GM21390 (cell line): ENCODE measurements around the gene POLE.
A peak's percentile ranks its signal among the peaks of the same experiment; 100 is the strongest.
"Not testable (repeated sequence)": the region's sequence is repeated elsewhere in the genome, so short reads cannot be mapped to it uniquely, and the experiment has no call there.

Experiments used
- ATAC-seq: cut with Tn5 transposase; IDR thresholded peaks from one replicate; pipeline ENCODE4 v1.9.1; 2021; ENCODE audit not compliant: unreplicated experiment

The POLE gene

DNA sequence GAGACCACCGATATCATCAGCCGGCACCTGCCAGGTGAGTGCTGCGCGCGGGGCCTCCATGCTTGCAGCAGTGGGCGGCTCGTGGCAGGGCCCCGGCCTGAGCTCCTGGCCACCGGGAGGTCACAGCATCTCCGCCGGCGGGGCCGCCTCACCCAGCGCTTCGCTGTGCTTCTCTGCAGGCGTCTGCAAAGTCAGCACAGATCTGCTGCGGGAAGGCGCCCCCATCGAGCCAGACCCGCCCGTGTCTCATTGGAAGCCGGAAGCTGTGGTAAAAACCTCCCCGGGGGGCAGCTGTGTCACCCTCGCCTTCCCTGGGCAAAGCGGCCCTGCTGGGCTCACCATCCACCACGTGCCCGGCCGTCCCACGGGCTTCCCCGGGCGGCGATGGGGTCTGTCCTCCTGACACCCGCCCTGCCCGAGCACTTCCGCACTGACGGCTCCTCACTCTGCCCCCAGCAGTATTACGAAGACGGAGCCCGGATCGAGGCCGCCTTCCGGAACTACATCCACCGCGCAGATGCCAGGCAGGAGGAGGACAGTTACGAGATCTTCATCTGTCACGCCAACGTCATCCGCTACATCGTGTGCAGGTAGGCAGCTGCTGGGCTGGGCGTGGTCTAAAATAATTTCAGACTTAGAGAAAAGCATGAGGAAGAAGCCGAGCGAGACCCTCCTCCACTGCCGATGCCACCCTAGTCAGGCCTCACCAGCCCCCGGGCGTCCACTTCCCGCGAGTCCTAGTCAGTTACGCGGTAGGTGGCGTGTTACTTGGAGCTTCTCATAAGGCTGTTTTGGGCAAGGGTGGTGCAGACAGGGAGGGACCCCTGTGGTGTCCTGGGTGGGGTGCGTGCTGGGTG lies 30.6 kb upstream of the POLE start:
- no peak for ATAC-seq

DNA sequence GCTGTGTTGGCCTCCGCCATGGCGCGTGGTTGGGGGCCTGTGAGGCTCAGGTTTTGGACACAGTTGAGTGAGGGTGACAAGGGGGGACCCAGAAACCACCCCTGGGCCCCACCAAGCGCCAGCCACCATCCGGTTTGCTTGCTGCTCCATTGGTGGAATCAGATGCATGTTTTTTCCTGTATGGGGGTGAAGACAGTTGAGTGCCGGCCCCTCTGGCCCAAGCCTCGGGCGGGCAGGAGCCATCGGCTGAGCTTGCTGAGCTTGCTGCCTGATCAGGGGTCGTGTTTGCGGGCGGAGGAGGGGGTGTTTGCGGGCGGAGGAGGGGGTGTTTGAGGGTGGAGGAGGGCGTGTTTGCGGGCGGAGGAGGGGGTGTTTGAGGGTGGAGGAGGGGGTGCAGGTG lies 29.9 kb upstream of the POLE start:
- ATAC-seq = no peak

DNA sequence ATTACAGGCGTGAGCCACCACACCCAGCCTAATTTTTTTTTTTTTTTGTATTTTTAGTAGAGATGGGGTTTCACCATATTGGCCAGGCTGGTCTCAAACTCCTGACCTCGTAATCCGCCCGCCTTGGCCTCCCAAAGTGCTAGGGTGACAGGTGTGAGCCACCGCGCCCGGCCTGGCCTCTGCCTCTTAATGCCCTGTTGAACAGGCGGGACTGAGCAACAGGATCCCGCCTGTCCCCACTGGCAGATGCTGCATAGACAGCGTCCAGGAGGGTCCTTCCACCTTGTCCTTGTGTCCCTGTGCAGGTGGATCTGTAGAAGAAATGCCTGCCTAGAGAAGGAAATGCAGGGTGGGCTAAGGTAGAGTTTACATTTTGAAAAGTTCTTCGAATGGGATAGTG lies 29.2 kb upstream of the POLE start:
- ATAC-seq = no peak

DNA sequence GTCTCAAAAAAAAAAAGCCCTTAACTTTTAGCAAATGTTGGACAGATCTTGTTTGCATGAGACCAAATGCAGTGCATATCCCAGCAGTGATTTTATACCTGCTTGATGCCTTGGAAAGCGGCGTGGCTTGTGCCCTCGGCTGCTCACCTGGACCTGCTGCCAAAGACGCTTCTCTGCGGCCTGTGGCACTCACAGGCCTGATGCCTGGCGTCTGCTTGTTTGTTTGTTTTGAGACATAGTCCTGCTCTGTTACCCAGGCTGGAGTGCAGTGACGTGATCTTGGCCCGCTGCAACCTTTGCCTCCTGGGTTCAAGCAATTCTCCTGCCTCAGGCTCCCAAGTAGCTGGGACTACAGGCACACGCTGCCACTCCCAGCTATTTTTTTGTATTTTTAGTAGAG lies 28.7 kb upstream of the POLE start:
- ATAC-seq = no peak

DNA sequence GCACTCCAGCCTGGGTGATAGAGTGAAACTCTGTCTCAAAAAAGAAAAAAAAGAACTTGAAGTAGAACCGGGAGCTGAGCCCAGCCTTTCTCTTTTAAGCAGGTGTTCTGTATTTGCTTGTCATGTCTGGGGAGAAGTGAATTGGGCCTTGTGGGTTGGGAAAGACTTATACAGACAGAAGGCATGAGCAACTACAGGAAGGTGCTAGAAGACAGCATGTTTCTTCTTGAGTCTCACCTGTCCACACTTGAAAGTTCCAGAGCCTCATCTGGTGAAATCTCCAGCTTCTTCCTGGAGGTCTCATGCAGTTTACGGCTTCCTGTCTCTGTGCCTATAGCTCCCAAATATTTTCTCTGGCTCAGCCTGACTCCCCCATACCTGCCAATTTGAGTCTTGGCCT lies 26.0 kb upstream of the POLE start:
- no peak for ATAC-seq

DNA sequence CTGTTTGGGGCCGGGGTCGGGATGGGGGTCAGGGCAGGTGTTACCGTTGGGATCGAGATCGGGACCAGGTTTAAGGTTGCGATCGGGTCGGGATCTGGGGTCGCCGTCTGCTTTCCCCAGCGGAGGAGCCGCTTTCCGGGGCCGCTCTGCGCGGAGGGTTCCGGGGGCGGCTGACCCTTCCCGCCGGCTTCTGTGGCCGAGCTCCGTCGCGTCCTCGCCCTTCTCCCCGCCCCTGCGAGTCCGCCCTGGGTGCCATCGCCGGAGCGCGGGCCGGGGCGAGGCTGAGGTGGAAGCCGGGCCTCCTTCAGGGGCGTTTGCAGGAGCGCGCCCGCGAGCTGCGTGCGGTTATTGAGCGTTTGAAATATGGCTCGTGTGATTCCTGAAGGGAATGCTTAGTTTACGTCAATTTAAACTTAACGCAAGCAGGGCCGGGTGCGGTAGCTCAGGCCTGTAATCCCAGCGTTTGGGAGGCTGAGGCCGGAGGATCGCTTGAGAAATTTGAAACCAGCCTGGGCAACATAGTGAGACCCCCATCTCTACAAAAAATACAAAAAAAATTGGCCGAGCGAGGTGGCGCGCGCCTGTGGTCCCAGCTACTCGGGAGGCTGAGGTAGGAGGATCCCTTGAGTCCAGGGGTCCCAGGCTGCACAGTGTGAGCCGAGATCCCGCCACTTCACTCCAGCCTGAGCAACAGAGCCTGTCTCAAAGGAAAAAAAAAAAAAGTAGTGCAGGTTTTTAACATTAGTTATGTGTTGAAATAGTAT lies 24.1 kb upstream of the POLE start:
- peak; percentile 18 for ATAC-seq

DNA sequence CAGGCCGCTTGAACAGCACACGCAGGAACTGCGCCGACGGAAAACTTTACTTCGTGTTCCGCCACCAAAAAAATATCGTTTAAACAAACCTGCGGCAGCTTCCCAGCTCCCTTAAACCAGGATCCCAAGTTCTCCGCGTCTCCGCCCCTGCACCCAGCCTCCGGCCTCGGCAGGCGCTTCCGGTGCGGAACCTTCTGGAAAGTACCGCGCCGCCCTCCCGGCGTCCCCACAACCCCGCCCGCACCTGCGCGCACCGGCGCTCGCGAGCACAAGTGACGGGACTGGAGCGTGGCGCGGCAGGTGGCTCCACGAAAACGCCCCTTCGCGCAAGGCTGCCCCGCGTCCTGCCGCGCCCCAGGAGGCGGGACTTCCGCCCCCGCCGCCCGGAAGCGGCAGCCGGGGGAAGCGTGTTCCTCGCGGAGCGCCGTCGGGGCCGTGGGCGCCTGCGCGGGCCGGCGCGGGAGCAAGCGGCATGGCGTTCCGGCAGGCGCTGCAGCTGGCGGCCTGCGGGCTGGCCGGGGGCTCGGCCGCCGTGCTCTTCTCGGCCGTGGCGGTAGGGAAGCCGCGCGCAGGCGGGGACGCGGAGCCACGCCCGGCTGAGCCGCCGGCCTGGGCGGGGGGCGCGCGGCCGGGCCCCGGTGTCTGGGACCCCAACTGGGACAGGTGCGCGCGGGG lies 23.4 kb upstream of the POLE start, which contains the start of gene PGAM5:
Gene PGAM5 (plus strand): TSS at position 438 of the 675 bp plus-strand sequence. CDS start 35 bp downstream, at position 473.
- peak; percentile 84 for ATAC-seq

DNA sequence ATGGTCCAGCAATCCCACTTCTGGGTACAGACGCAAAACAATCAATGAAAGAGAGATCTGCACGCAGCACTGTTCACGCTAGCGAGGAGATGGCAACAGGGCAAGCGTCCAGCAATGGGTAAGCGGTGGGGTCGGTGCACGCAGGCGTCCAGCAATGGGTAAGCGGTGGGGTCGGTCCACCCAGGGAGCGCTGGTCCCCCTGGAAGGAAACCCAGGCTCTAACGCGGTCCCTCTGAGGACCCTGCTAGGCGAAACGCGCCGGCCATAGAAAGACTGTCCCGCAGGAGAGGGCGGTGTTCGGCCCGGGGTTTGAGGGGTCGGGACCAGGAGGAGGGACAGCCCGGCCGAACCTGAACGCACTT lies 22.9 kb upstream of the POLE start:
- ATAC-seq = peak; percentile 26

DNA sequence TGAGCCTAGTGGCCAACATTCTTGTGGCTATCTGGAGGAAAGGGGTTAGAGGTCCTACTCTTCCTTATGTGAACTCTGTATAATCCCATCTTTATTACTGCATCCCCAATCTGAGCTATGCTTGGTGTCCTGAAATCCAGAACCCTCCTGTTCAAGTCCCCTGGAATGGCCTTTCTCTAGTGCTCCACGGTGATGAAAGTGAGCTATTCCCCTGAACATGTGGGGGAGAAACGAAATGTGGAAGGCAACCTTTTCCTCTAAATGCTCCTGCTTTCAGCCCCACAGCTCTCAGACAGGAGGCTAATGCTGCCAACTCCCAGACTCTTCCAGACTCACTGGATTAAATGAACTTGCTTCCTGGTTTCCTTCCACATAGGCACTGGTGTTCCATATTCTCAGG lies 21.0 kb upstream of the POLE start:
- no peak for ATAC-seq

DNA sequence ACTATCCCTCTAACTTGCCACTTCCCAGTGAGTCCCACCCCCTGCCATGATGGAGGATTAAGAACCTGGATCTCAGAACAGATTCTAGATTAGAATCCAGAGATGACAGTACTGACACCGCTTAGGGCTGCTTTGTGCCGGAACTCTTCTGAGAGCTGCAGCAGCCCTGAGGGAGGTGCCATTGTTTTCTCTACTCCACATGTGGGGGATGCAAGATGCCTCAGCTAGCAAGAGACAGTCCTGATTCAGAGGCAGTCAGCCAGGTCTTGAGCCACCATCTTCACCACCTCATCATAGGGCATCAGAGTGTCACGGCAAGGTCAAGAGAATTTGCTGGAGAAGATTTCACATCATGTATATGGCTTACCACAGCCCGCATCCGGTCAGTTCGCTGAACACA lies 20.1 kb upstream of the POLE start:
- ATAC-seq = no peak

DNA sequence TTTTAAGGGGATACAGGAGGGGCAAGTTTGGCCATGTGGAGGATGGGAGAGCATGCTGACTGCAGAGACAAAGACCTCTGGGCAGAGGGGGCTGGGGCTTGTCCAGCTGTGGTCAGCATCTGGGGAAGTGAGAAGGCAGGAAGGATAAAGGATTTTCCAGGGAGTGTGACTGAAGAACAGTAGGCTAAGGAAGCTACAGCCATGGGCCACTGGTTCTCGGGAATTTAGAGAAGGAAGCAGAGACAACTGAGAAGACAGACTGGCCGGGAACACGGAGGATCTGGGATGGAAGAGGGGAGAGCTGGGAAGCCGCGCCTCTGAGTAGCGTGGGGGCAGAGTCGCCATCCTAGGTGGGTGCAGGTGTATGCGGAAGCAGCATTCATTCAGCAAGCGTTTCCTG lies 16.5 kb upstream of the POLE start:
- no peak for ATAC-seq

DNA sequence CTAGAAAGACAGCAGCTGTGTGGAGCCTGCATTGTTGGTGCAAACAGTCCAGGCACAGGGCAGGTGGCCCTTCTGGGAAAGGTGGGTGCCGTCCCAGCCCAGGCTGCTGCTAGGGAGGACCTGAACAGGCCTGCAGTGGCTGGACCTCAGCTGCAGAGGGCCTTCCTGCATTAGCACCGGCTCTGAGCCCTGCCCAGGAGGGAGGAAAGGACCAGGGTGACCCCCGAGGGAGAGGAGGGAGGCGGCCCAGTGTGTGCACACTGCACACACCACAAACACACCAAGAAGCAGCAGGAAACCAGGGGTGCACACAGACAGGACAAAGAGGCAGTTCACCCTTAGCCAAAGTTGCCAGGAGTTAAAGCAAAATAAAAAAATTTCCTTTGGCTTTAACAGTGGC lies 15.5 kb upstream of the POLE start:
- ATAC-seq = no peak

DNA sequence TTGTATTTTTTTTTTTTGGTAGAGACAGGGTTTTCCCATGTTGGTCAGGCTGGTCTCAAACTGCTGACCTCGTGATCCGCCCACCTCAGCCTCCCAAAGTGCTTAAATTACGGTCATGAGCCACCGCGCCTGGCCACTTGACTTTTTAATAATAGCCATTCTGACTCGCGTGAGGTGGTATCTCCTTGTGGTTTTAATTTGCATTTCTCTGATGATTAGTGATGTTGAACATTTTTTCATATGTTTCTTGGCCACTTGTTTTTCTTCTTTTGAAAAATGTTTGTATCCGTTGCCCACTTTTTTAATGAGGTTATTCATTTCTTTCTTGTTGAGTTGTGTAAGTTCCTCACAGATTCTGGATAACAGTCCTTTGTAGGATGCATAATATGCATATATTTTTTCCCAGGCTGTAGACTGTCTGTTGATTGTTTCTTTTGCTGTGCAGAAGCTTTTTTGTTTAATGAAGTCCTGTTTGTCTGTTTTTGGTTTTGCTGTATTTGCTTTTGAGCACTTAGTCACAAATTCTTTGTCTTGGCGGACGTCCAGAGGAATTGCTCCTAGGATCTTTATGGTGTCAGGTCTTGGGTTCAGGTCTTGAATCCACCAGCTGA lies 13.2 kb upstream of the POLE start:
- ATAC-seq = peak; percentile 58

DNA sequence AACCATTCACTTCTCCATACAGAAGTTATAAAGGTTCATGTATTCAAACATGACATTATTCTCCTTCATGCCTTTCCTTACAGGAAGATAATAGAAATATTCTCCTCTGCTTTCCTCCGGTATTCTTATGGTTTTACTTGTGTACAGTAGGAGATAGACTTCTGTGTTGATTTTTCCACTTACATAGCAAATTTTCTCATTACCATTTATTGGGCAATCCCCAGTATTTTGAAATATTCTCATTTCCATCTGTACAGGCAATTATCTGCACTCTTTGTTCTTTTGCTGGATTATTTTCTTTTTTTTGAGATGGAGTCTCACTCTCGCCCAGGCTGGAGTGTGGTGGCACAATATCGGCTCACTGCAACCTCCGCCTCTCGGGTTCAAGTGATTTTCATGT lies 11.2 kb upstream of the POLE start:
- ATAC-seq = no peak

DNA sequence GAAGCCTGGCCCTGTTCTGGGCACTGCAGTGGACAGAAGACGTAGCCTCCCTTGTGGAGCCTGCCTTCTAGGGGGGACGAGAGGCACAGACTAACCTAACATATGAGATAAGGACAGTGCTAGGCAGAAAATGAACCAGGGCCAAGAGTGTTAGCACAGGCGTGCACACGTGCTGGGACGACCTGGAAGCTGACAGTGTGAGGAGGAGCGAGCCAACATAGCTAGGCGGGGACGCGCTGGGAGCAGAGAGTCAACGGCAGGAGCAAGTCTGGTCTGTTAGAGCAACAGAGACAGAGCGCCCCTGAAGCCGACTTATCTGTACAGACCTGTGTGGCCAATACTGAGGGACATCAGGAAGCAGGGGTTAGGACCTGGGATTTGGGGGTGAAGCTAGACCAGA lies 8.3 kb upstream of the POLE start:
- ATAC-seq = no peak

DNA sequence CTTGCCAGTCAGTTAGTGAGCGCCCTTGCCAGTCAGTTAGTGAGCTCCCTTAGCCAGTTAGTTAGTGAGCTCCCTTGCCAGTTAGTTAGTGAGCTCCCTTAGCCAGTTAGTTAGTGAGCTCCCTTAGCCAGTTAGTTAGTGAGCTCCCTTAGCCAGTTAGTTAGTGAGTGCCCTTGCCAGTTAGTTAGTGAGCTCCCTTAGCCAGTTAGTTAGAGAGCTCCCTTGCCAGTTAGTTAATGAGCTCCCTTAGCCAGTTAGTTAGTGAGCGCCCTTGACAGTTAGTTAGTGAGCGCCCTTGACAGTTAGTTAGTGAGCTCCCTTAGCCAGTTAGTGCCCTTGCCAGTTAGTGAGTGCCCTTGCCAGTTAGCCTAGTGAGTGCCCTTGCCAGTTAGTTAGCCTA lies 7.7 kb upstream of the POLE start:
- not testable (repeated sequence) for ATAC-seq

DNA sequence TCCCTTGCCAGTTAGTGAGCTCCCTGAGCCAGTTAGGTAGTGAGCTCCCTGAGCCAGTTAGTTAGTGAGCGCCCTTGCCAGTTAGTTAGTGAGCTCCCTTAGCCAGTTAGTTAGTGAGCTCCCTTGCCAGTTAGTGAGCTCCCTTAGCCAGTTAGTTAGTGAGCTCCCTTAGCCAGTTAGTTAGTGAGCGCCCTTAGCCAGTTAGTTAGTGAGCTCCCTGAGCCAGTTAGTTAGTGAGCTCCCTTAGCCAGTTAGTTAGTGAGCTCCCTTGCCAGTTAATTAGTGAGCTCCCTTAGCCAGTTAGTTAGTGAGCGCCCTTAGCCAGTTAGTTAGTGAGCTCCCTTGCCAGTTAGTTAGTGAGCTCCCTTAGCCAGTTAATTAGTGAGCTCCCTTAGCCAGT lies 4.9 kb upstream of the POLE start:
- ATAC-seq = not testable (repeated sequence)

DNA sequence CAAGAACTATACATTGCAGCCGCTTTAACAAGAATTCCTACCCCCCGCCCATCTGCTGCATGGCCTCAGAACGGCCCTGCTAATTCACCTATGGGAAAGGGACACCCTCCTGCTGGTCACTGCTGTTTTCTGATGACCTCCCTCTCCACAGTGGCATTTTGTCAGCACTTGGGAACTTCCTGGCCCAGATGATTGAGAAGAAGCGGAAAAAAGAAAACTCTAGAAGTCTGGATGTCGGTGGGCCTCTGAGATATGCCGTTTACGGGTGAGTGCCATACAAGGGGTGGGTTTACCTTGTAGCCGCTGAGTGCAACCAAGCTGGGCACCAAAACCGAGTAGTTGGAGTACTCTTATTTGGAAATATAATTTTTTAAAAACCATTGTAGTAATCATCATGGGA lies 3.0 kb upstream of the POLE start:
- ATAC-seq = no peak

DNA sequence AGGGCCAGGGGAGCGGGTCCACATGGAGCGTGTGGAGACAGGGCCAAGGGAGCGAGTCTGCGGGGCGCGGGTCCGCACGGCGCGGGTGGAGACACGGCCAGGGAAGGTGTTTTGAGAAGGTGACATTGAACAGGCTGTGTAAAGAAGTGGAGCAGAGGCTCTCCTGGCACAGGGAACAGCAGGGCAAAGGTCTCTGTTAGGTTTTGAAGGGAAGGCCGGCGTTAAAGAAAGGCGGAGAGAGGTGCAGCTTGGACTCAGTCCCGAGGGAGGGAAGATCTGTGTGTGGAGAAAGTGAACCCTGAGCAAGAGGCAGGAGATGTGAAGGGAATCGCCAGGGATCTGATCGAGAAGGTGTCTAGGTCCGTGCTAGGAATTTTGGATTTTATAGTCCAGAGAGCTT lies 2.1 kb upstream of the POLE start:
- ATAC-seq = no peak

DNA sequence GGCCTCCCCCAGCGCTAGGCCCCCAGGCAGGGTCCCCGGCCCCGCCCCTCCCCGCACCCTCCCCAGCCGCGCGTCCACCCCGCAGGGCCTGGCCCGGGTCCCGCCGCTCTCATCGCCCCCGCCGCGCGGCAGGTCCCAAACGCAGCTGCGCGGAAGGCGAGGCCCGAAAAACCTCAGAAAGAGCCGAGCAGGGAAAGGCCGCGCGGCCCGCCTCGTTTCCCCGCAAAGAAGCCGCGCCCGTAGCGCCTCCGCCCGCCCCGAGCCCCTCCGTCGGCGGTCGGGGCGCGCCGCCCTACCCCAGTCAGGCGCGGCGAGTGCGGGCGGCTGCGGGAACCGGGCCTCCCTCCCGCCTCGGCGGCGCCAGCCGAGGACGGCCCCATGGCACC lies 324 bp downstream of the POLE start:
- ATAC-seq = peak; percentile 44

DNA sequence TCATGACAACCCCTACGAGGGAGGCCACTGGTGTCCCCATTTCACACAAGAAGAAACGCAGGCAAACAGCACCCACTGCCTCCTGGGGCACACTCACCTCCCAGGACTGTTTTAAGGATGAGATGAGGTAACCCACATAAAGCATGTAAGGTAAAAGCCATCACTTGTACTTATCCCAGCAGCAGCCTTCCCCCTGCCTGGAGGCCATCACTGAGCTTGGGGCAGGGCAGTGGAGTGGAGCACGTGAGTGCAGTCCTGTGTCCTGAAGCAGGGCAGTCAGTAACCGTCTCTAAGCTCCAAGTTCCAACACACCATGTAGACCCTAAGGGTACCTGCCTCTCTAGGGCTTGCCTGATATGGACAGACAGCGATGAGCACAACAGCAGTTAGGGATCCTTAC lies 1.7 kb downstream of the POLE start:
- no peak for ATAC-seq
